Inflammatory macrophage (primary cell): ENCODE results near the gene ZNRF2.
"Not testable (repeated sequence)": the region's sequence is repeated elsewhere in the genome, so short reads cannot be mapped to it uniquely, and the experiment has no call there.

ENCODE experiments used
- DNase-seq, 2 donors: peaks; one replicate each; pipeline ENCODE4 v3.0.0-alpha.2; 2020 to 2022

The ZNRF2 gene

DNA sequence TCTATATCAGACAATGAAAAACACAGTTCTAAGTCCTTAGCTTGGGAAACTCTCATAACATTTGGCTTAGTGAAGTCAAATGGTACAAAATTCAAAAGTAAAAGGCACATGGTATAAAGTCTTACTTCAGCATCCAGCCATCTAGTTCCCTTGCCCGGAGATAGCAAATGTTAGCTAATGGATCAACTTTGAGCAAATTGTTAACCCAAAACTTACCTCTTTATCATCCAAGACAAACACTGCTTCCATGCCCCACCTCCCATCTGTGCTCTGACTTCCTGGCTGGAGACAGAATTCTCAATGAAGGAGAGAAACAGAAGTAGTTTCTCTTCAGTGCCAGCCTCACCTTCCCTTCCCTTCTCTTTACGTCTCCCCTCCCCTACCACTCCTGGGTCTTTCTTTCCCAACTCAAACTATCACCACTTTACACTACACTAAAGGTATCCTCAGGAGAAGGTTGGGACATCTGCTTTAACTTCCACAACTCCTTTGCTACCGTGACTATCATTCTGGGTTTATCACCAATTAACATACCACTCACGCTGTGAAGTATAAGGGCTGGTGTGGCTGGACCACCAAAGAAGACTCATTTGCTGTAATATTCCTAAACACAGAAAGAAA is 21.2 kb upstream of the ZNRF2 start:
- no peak for DNase-seq

DNA sequence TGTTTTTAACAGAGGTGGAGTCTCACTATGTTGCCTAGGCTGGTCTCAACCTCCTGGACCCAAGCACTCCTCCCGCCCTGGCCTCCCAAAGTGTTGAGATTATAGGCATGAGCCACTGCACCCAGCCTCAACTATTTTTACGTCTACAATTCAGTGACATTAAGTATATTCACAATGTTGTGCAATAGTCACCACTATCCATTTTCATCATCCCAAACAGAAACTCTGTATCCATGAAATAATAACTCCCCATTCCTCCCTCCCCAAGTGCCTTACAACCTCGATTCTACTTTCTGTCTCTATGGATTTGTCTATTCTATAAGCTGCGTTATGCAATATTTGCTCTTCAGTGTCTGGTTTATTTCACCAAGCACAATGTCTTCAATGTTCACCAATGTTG is 20.3 kb upstream of the ZNRF2 start:
- DNase-seq, result no peak

DNA sequence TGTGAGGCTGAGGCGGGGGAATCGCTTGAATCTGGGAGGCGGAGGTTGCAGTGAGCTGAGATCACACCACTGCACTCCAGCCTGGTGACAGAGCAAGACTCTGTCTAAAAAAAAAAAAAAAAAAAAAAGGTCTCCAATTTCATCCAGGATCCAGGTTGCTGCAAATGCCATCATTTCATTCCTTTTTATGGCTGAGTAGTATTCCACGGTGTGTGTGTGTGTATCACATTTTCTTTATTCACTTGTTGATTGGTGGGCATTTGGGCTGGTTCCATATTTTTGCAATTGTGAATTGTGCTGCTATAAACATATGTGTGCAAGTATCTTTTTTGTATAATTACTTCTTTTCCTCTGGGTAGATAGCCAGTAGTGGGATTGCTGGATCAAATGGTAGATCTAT is 19.2 kb upstream of the ZNRF2 start:
- not testable (repeated sequence) for DNase-seq

DNA sequence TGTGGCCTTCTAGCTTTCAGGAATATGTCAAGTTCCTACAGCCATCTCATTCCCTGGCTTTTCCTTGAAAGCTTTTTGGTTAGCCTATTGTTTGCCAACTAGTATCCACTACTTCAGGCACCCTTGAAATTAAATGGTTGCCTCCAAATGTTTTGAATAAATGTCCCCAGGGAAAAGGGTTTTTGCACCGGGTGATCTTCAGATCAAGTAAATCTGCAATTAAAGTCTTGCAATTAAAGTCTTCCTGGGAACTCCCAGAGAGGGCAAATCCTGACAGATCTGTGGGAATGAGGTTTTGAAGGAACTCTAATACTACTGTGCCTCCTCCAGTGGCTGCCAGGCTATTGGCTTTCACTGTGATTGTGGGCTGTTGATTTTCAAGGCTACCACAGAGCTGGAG is 17.7 kb upstream of the ZNRF2 start:
- DNase-seq, result no peak

DNA sequence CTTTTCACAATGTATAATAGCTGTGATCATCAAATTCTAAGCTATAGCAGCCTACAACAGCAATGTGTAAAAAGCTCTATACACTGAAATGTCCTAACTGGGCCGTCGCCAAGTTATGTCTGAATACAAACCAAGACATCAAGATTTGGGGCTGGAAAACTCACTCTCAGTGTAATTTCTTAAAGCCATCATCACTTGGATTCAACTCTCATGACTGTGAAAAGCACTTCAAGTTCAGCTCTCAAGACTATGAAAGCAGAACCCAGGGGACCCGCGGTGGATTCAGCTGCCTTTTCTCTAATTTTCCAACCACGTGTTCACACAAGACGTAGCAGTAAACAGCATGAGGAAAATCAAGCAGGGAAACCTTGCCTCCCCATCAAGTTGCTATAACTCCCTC is 15.8 kb upstream of the ZNRF2 start:
- no peak for DNase-seq

DNA sequence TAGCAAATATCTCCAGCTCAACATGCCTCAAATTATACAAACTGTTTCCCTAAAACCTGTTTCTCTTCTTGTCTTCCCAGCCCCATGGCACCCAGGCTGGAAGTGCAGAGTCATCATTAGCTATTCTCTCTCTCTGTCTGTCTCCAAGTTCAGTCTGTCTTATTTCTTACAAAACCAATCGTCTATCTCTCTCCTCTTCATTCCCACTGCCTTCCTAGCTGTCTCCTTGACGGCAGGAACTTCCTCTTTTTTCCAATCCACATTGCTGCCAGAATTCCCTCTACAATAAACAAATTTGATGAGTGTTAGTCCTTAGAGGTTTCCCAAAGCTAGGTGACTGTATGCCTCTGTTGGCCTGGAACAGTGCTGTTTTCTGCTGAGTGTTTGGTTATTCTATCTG is 14.9 kb upstream of the ZNRF2 start:
- DNase-seq, result no peak

DNA sequence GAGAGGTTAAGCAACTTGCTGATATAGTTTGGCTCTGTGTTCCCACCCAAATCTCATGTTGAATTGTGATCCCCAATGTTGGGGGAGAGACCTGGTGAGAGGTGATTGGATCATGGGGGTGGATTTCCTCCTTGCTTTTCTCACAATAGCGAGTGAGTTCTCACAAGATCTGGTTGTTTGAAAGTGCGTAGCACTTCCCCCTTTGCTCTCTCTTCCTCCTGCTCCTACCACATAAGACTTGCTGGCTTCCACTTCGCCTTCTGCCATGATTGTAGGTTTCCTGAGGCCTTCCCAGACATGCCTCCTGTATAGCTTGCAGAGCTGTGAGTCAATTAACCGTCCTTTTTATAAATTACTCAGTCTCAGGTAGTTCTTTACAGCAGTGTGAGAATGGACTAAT is 13.5 kb upstream of the ZNRF2 start:
- peak; percentile 39 to 65 for DNase-seq

DNA sequence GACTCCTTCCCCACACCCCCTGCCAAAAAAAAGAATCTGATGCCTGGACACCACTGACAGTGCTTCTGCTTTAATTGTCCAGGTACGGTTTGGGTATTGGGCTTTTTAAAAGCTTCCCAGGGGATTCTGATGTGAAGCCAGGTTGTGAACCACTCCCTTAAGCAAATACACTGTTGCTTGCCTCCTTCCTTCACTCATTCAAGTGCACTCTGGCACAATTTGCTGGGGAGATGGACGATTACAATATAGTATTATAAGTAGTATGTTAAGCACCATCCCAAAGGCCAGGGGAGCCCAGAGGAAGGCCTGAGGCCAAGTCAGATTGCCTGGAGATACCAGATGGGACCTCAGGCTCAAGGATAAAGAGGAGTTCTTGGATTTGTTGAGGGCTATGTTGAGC is 12.3 kb upstream of the ZNRF2 start:
- DNase-seq, result no peak

DNA sequence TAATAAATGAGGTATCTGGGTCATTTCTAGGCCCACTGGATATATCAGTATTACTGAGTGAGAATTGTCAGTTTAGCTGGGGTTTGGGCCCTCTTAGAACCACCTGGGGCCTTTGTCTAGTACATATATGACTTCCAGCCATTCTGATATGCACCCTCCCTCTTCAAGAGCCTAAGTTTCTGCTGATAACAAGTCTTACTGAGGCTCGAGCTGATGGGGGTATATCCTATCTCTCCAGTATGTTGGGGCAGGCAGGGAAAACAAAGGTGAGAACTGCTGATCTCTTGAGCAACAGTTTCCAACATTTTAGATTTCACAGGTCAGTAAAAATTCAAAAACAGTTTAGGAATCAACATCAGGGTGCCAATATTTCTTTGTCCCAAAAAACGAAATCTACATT is 10.8 kb upstream of the ZNRF2 start:
- no peak for DNase-seq

DNA sequence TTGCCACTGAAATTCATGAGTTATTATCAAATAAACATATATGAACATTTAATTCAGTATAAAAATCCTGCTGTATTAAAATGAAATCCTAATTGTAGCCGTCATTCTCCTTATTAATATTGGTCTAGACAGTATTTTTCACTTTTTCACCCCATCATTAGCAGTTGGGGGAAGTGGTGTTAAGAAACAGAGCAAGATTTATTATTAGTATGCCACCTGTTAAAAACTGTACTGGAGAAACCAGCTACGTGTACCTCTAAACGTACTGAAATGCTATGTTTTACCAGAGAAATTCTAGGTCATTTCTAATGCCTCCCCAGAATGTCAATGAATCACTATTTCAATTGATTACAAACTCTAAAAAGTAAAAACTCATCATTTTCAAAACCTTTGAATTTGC is 9.8 kb upstream of the ZNRF2 start:
- no peak for DNase-seq

DNA sequence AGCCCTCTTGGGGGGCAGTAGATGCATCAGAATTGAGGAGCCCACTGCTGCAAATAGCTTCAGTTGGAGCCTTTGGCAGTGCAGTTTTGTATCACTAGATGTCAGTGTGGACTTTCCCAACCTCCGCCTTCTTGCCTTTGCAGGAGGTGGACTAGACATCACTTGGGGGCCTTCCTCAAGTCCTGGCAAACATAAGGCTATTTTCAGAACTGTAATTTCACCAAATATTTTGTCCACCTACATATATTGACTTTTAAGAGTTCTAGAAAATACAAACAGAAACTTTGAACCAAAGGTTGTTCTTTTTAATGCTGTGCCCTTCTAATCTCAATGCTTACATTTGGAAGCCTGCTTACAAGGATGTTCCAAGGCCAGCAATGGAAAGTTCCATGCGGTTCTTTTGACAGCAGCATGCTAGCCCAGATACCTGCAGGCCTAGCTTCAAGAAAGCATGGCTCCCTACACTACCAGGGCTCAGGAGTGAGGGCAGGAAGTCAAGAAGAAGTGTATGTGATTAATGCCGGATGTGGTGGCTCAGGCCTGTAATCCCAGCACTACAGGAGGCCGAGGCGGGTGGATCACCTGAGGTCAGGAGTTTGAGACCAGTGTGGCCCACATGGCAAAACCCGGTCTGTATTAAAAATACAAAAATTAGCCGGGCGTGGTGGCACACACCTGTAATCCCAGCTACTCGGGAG is 8.0 kb upstream of the ZNRF2 start:
- DNase-seq, result peak; percentile 48 to 55

DNA sequence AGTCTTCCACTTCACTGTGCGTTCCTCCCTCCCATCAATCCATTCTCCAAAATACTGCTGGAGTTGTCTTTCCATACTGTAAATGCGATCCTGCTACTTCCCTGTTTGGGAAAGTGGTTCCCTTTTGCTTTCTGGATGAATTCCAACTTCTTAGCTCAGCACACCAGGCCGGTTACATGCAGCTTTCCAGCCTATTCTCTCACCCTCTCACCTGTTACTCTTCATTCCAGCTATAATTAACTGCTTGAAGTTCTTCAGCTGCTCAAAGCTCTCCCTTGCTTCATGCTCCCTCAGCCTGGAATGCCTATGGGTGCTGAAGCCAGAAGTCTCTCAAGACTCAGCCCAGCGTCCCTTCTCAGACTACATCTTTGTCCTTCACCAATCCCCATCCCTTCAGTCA is 6.0 kb upstream of the ZNRF2 start:
- peak; percentile 49 to 60 for DNase-seq

DNA sequence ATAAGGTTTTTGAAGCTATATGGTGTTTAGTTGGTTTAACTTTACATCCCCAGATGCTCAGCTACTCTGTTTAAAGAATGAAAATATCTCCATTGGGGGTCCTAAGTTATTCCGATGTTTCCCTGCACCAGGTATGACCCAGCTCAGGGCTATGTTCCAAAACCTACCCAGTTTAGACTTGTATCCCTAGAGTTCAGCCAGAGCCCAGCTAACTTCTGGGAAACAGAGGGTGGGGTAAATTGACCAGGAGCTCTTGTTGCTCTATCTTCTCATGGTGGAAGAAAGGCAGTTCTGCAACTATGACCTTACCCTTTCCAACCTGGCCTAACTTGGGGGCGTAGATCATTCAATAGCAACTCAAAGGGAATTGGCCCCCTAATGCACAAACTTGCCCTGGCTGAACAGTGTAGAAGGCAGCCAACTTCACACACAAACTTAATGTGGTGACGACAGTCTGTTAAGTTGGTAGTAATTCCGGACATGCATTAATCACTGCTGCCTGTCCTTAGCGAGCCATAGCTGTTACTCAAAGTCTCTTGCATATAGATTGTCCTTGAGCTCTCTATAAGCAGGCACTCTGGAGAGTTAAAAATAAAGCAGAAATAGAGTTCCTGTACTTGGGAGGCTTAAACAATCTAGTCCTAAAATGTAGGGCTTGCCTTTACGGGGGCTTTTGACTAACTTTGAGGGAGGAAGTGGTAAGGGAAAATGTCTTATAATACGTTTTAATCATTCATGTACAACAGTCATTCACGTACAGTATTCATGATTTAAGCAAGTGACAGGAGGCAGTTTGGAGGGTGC is 5.3 kb upstream of the ZNRF2 start:
- DNase-seq, result peak in 1 of 2 donors; percentile 16

DNA sequence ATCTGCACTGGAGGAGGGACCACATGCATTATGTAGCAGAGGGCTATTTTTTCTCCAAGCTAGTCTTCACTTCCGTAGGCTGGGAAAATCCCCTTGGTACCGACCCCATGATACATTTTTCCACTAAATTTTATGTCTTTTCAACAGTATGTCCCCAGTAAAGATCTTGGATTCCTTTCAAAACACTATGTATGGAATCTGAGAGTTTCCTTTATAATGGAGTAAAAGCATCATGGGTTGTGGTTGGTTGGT is 4.8 kb upstream of the ZNRF2 start:
- DNase-seq, result no peak

DNA sequence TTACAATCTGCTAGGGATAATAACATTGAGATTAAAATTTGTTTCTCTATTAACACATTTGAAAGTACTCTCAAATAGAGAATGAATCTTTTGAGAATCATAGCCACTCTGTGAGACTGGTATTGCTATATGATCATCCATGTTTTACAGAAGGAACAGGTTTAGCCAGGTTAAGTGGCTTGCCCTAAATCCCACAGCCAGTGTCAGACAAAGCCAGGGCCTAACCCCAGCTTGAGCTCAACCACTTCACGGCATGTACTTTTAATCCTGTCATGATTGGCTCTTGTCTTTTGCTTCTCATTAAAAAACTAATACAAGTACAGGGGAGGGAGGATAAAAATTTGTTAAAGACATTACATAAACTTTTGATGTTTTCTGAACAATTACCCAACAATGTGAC is 3.8 kb upstream of the ZNRF2 start:
- no peak for DNase-seq

DNA sequence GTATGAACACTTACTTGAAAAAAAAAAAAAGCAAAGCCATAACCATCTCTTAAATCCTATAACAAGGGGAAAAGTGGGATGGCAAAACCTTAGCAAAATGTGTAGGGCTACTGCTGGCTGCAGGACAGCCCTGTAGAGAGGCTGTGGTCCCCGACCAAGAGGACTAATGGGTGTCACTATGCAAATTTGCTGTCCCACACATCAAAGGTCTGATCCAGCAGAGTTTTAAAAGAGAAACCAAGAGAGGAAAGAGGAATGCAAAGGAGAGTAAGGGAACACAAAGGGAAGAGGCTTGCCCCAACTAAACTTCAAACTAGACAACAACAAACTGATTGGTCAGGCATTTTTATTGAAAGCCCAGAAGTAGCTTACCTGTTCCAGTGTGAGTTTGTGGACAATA is 3.1 kb upstream of the ZNRF2 start:
- DNase-seq, result no peak

DNA sequence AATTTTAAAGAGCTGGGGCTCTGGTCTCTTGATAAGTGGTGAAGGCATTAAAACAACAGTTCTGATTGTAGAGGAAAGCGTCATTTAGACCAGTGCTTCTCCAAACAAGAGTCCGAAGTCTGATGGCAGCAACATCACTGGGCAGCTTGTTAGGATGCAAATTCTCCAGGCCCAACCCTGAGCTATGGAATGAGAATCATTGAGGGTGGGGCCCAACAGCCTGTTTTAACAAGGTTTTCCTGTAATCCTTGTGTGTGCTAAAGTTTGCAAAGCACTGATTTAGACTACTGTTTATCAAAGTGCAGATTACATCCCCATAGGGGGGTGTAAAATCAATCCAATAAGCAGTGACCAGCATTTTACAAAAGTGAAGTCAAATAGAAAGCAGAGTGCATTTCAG is 2.6 kb upstream of the ZNRF2 start:
- no peak for DNase-seq

DNA sequence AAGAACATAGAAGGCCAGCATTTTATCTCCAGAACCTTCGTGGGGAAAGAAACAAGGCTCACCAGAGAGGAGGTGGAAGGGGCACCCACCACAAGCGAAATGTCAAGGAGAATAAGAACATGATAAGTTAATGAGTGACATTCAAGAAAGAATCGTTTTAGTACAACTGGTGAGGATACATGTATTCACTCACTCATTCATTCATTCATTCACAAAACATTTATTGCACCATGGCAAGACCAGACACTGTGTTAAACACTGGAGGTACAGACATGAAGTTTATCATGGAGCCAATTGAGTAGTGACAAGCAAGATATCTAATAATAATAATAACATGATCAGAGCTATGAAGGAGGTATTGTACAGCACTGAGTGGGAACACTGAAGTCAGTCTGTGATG is 1.7 kb upstream of the ZNRF2 start:
- no peak for DNase-seq

DNA sequence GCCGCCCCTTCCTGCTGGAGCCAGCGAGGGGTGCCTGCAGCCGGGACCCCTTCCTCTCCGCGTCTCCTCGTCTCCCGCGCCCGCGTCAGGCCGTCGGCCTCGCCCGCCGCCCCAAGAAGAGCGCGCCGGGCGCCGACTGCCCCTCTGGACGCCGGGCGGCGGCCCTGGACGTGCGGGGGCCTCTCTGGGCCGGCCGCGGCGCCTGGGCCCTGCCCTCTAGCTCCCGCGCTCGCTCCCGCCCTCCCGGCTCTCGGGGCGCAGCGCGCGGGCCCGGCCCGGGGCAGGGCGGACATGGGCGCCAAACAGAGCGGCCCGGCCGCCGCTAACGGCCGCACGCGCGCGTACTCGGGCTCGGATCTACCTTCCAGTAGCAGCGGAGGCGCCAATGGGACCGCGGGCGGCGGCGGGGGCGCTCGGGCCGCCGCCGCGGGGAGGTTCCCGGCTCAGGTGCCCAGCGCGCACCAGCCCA is 704 bp downstream of the ZNRF2 start:
- DNase-seq, result peak in 1 of 2 donors; percentile 37

DNA sequence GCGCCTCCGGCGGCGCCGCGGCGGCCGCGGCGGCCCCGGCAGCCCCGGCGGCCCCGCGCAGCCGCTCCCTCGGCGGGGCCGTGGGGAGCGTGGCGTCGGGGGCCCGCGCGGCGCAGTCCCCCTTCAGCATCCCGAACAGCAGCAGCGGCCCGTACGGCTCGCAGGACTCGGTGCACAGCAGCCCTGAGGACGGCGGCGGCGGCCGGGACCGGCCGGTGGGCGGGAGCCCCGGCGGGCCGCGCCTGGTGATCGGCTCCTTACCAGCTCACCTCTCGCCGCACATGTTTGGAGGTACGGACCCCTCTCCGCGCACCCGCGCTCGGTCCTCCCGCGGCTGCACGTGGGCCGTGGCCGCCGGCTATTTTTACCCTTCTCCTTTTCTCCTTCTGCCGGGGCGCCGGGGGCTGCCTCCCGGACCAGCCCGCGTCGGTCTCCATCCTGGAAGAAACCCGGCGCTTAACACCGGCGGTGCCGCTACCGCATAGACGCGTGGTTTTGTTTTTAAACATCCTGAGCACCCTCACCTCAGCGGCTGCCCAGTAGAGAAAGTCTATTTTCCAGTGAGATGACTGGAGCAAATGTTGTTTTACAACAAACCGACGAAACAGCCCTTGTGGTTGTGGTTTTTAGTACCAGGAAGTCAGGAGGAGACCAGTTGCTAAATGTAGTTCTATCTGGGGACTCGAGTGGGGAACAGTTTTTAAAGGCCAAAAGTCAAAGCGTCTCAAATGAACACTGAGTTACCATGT is 1.3 kb downstream of the ZNRF2 start:
- peak; percentile 85 to 88 for DNase-seq

DNA sequence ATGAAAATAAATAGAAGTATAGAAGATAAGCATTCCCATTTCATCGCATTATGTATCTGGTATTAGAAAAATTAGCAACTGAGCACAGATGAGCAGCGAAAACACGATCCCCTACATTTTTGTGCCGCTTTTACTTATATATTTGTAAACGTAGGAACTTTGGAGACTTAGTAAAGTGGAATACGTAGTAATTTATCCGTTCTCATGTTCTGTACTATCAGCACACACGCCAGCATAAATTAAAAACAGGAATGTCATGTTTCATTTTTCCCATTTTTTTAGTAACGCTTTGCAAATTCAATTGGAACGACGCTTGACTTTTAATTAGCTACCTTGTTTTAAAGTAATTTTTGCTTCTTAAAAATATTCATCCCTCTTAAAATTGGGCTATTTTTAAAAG is 2.4 kb downstream of the ZNRF2 start:
- DNase-seq, result no peak

DNA sequence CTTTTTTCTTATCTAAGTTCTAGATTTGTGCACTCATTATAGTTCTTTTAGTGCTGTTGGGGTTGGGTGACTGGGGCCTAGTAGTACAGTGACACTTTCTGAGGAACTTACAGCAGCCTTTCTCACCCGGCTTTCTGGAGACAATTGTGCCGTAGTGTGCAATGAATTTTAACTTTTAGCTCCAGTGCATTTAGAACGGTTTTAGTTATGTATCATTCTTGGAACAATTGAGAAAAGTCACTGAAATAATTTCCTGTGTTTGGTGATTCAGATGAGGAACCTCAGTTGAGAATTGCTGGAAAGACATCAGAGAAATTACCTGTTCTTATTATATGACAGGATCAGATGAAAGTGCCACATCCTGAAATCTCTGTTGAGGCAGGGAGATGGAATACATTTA is 3.2 kb downstream of the ZNRF2 start:
- DNase-seq, result not testable (repeated sequence)

DNA sequence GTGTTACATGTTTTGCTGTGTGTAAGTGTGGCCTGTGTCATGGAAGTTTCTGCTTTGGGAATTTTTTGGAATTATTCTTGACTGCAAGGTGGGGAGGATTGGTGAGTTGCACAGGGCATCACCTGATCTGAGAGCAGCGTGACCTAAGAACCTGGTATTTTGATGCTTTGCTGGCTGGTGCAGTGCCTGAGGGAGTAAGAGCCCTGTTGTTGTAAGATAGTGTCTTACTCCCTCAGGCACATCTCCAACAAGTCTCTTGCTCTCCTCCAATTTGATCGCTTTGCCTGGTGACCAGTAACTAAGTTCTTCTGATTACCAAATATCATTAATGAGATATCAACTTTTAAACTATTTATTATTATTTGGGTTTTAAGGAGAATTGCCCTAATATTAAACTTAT is 5.2 kb downstream of the ZNRF2 start:
- not testable (repeated sequence) for DNase-seq
